Tongue (tissue), 2 donors: ENCODE results near the gene TFDP2. TPM values are rescaled to one million over a fixed set of nuclear protein-coding genes. Genes with fewer than 3 reads are reported as not detected.
A peak's percentile ranks its signal among the peaks of the same experiment; 100 is the strongest.
"Not testable (repeated sequence)": the region's sequence is repeated elsewhere in the genome, so short reads cannot be mapped to it uniquely, and the experiment has no call there.

Experiments used
- DNase-seq: peaks from one replicate; pipeline ENCODE4 v3.0.0-alpha.2; 2015
- total RNA-seq: library from RNA; depleted of rRNA; stranded (reverse); fragments of >200 nt; gene quantifications from one replicate; pipeline ENCODE4 v1.2.3, GENCODE V29; 2014

TFDP2 gene
- total RNA-seq, 1 donor from 2014 or later = 256 TPM

GRCh38 chr3:141960731-141961130, 188.6 kb downstream of the TFDP2 start:
- DNase-seq = no peak

DNA sequence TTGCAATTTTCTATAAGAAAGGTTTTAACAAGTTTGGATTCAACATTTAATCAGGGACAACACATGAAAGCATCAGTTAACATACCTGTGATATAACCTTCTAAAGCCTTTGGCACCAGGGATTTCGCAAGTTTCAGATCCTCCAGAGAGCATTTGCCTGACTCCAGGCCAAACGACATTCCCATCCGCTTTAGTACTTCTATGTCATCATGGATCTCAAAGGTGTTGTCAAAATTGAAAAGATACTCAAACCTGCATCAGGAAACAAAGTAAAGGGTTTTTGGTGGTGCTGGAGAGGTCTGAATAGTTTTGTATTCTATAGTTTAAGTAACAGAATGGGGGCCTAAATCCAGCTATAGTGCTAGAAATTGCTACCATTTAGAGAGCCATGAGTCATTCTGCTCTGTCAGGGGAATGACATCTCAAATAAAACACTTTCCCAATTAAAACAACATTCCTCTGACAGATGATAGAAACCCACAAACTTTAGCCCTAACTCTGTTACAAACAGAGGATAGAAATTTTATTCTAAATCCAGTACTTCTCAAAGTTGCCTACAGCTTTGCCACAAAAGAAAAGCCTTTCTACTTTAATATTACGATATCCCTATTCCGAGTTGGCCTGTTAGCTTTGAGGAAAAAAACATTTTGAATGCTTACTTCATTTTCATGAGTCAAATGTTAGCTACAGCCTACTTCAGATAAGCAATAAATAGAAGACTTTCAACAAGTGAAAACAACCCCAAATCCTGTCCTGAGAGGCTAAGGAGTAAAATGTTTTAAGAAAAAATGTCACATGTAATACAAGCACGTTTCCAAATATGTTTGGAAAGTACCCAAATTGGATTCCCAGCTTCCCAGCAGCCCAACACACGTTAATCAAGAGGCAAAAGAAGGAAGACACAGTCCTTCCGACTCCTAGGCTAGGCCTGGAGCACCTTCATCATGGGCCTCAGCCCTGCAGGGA, 189.5 kb downstream of the TFDP2 start:
- no peak for DNase-seq

GRCh38 chr3:141955175-141955574, 194.2 kb downstream of the TFDP2 start:
- peak; percentile 65 for DNase-seq

GRCh38 chr3:141952611-141953010, 196.7 kb downstream of the TFDP2 start:
- DNase-seq = no peak

DNA sequence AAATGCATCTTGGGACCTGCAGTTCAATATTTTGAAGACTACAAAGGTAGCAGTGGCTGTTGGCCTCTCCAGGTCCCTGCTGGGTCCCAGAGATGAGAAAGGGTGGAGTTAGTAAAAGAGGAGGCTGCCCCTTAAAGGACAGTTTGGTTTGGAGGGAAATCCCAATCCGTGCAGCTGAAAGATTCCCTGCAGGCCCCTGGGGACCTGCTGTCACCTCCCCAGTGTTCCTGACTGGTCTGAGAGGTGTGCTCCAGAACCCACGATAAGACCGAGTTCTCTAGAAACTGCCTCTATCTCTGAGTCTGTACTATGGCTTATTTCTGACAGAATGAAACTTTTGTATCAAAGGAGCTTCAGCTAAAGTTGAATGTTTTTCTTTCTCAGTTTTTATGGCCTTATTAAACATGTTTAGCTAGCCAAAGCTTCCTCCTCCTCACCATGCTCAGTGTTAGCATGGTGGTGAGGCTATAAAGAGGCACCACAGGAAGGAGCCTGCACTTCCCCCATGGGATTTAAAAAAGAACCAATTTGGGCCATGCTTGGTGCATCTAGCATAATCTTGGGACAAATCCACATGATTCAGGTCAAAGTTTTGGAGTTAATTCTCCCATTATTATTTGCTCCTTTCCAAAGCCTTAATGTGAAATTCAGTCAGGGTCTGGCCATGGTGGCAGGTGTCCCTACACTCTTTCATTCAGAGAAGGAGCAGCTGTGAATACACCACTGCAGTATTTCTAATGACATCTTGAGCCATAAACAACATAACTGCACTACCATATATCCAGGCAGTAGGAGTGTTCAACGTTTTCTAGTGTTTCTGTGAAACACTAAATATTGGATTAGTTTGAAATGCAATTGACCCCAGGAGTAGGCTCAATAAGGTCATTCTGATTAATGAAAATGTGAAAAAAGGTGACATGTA, 198.5 kb downstream of the TFDP2 start:
- no peak for DNase-seq

GRCh38 chr3:141949972-141950371, 199.4 kb downstream of the TFDP2 start:
- DNase-seq = no peak

DNA sequence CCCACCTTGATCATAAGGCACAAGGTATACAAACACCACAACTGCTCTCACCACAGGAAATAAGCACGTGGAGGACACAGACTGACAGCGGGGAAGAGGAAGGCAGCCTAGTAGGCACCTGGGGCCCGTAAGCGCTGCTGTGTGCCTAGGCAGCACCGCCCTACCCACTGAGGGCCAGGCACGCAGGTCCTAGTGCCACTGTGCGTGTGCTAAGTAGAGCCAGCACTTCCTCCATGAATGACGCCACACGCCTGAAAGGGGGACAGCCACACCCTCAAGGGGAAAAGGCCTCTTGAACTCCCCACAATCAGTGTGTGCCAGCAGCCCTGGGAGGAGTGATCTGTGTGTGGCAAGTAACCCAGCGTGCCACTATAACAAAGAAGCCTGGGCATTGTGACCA, 199.9 kb downstream of the TFDP2 start:
- no peak for DNase-seq

DNA sequence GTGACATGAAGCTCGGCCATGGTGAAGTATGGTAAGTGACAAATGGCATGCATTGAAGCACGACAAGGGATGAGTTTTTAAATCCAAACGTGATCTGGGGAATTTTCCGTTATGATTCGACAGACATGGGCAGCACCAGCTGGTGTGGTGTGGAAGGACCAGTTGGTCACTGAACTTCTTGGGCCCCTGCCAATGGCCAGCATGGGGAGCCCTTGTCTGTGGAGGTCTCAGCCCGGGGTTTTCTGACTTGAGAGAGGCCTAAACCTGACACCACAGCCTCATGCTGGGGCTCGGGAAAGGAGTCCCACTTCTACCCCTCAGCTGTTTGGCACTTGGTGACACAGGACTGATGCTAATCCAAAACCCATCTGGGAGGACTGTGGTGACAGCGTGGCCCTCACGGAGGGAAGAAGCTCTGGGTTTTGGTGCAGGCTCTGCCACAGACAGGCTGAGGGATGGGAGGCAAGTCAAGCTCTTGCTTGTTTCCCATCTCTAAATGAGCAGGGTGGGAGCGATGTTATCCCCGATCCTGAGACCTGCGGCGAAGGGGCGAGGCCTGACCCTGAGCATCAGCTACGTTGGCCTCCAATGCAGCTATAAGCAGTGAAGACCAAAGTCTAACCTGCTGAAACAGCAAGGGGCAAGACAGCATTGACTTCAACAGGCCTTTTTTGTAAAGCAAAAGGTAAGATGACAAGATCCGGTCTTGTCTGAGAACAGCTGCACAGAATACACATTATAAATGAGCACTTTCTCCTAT, 203.4 kb downstream of the TFDP2 start:
- DNase-seq = peak; percentile 79

DNA sequence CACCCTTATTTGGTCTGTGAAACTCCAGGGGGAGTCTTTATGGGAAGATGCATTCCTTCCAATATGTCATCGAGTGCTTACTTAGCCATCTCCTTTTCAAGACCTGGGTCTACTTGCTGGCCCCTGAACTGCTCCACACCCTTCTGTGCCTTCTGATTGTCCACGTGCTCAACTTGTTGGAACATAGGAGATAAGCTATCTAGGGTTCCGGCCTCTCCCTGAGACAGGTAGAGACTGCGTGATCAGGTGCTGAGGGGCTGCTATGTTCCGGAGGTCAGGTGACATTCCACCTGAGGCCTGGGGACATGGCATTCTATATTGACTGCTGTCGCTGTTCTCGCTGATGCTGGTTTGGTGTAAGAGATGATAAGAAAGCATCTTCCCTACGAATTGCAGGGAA, 207.3 kb downstream of the TFDP2 start:
- DNase-seq = no peak

DNA sequence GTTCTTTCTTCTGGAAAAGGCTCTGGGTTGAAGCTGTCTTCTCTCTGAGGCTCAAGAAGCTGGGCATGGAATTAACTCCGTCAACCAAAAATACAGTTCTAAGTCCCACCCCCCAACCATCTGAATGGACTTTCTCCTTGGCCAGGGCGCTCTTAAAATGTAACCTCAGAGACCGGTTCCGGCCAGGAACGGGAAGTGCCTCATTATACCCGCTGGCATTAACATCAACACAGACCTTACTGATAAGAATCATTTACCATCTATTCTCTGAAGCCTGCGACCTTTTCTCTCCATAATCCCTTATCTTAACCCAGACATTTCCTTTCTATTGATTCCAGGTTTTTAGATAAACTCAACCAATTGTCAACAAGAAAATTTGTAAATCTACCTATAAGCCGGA, 208.3 kb downstream of the TFDP2 start:
- no peak for DNase-seq

- peak; percentile 91 for DNase-seq
Observed at GRCh38 chr3:141940194-141940776, 209.1 kb downstream of the TFDP2 start.

- DNase-seq = no peak
Observed at GRCh38 chr3:141939759-141940158, 209.6 kb downstream of the TFDP2 start.

DNA sequence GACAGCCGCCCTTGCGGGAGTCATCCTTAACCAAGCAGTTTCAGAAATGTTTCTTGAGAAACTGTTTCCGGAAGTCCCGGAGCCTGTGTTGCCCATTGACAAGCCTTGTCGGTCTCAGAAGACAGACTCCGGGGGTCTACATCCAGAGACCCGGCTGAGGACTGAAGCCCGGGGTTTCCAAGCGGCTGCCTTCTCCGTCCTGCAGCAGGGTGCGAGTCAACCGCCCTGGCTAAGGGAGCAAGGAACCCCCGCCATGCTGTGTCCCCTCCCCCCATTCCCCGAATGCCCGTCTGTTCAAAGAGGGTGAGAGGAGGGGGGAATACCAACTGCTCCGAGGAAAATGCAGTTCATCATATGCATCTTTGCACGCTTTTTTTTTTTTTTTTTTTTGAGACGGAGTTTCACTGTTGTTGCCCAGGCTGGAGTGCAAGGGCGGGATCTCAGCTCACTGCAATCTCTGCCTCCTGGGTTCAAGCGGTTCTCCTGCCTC, 211.3 kb downstream of the TFDP2 start:
- DNase-seq = no peak

DNA sequence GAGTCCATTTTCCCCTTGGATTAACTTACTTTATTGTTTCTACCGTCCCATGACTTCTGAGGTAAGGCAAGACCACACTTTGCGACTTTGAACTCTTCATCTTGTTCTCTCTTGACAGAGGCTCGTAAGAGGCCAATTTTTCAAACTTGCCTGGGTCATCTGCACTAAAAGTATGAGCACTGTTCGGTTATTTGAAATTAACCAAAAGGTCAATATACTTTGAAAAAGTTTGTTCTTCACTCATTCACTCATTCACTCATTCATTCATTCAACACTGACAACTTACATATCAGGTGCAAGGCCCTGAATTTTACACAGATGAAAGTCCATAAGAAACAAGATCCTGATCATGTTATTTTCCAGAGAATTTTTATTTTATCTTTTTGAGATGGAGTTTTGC, 215.0 kb downstream of the TFDP2 start:
- DNase-seq = no peak

- DNase-seq = peak; percentile 67
Observed at GRCh38 chr3:141933421-141934300, 215.7 kb downstream of the TFDP2 start.

DNA sequence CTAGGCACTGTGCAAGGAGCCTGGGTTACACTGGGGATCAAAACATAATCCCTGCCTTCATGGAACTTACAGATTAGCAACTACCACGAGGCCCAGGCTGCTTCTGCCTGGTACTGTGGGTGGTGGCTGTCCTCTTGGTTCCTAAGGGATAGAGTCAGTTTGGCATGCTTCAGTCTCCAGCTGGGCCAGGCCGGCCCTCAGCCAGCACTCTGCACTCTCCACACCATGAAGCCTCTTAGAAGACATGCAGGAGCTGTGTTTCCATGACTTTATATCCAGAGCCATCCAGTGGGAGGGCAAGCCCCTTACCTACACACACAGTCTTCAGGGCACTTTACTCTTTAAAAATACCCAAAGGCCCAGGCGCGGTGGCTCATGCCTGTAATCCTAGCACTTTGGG, 218.5 kb downstream of the TFDP2 start:
- DNase-seq = no peak

DNA sequence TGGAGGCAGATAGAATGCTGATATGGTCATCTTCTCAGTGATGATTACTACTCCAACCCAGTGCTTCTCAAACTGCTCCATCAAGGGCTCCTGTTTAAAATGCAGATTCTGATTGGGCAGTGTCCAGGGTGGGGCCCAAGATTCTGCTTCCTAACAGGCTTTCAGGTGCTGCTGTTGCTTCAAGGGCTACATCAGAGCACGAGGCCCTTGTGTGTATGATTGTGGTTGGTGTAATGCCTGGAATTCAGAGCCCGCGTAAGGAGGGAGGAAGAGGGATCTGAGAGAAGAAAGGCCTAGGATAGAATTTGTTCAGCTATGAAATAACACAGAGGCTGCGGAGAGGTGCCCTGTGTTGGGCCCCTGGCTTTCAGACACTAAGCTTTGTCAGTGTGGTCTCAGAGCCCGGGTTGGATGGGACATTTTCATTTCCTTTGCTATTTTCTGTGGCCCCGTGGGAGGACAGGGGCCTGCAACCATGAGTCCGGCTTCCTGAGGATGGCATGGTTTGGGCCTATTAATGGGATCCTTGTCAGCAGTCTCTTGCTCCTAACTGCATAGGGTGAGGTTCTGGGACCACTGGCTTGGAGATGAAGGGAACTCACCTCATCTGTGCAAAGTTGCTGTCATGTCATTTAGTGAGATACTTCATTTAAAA, 219.9 kb downstream of the TFDP2 start:
- DNase-seq = no peak

- DNase-seq = no peak
Observed at GRCh38 chr3:141928631-141929270, 220.6 kb downstream of the TFDP2 start.

GRCh38 chr3:141926929-141927328, 222.4 kb downstream of the TFDP2 start:
- no peak for DNase-seq

DNA sequence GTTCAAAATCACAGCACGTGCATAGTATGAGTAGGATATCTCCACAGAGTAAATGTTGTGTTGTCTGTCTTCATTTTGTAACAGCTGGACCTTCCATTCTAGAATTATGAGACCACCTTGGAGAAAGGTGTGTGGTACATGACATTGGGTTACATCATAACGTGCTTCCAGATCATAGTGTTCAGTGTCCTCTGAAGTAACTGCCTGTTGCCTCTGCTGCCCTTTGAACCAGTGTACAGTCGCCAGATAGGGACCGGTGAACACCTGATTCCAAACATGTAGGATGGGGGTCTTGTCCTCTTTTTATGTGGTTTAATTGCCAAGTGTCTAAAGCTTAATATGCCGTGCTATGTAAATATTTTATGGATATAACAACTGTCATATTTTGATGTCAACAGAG, 223.7 kb downstream of the TFDP2 start:
- DNase-seq = not testable (repeated sequence)
